HL-60 (cell line): ENCODE results near the gene TAOK2.

ENCODE experiments used
- POLR2AphosphoS5 ChIP-seq: IDR thresholded peaks from 2 replicates; pipeline ENCODE4 v1.6.1; 2012; ENCODE audit warnings: low read depth
- TF ChIP-seq, protein P1 (sequence below): IDR thresholded peaks from one replicate; pipeline ENCODE4 v1.5.1; 2011; ENCODE audit warnings: low read length, control low read depth, inconsistent platforms; ENCODE audit not compliant: insufficient read depth

DNA sequence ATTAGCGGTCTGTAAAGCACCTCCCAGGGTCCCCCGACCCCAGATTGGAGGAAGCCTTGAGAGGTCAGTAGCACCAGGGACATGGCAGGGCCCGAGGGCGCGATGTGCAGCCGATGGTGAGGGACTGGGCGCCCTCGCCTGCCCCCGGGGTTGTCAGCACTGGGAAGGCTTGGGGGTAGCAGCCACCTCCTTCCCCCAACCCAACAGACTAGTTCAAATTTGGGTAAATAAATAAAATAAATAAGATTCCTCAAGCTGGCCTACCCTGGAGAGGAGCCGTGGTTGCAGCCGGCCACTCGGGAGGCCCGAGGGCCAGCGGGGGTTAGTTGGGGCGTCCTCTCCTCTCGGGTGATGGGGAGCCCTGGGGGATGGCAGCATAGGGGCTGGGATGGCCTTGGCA lies 50.8 kb downstream of the TAOK2 start:
- TF ChIP-seq POLR2AphosphoS5: no peak
- TF ChIP-seq, protein P1, sequence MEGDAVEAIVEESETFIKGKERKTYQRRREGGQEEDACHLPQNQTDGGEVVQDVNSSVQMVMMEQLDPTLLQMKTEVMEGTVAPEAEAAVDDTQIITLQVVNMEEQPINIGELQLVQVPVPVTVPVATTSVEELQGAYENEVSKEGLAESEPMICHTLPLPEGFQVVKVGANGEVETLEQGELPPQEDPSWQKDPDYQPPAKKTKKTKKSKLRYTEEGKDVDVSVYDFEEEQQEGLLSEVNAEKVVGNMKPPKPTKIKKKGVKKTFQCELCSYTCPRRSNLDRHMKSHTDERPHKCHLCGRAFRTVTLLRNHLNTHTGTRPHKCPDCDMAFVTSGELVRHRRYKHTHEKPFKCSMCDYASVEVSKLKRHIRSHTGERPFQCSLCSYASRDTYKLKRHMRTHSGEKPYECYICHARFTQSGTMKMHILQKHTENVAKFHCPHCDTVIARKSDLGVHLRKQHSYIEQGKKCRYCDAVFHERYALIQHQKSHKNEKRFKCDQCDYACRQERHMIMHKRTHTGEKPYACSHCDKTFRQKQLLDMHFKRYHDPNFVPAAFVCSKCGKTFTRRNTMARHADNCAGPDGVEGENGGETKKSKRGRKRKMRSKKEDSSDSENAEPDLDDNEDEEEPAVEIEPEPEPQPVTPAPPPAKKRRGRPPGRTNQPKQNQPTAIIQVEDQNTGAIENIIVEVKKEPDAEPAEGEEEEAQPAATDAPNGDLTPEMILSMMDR: no peak
